Calu3 (cell line): Measurements from ENCODE around the gene FRMPD2. TPM values are rescaled to one million over a fixed set of nuclear protein-coding genes. Genes with fewer than 3 reads are reported as not detected.
"Not testable (repeated sequence)": the region's sequence is repeated elsewhere in the genome, so short reads cannot be mapped to it uniquely, and the experiment has no call there.

ENCODE experiments used
- BruUV-seq: library from RNA; stranded (reverse); fragments of 400-500 nt; replicated peaks from 2 replicates; lab custom pipeline; 2021; lab: Mats Ljungman, UMichigan
- CTCF ChIA-PET: fragments of 300-600 bp; sonication (Branson Sonifier 250); formaldehyde crosslinking; loops from one replicate; lab custom pipeline; 2022; ENCODE audit warnings: antibody characterized with exemption; lab: Charles Lee
- DNase-seq: peaks from one replicate; pipeline ENCODE4 v3.0.0; 2022
- H3K27ac Mint-ChIP-seq: one replicate; pipeline ENCODE4 v1.8.0; 2022; ENCODE audit warnings: mixed read lengths; ENCODE audit not compliant: unreplicated experiment
- H3K27me3 Mint-ChIP-seq: one replicate; pipeline ENCODE4 v1.8.0; 2022; ENCODE audit warnings: mixed read lengths; ENCODE audit not compliant: unreplicated experiment
- H3K36me3 Mint-ChIP-seq: one replicate; pipeline ENCODE4 v1.8.0; 2022; ENCODE audit warnings: mild to moderate bottlenecking, moderate library complexity, mixed read lengths; ENCODE audit not compliant: insufficient read depth, unreplicated experiment
- H3K4me1 Mint-ChIP-seq: one replicate; pipeline ENCODE4 v1.8.0; 2022; ENCODE audit warnings: mild to moderate bottlenecking, low read depth, mixed read lengths; ENCODE audit not compliant: unreplicated experiment
- H3K4me3 Mint-ChIP-seq: one replicate; pipeline ENCODE4 v1.8.0; 2022; ENCODE audit warnings: mild to moderate bottlenecking, low read depth, moderate library complexity, mixed read lengths; ENCODE audit not compliant: unreplicated experiment
- H3K9me3 Mint-ChIP-seq: one replicate; pipeline ENCODE4 v1.8.0; 2022; ENCODE audit warnings: low read depth, mixed read lengths; ENCODE audit not compliant: unreplicated experiment
- intact Hi-C: fragments of 100-400 bp; cut with micrococcal nuclease; formaldehyde crosslinking; loops from one replicate; pipeline ENCODE4 v1.10.0; 2022; ENCODE audit not compliant: unreplicated experiment
- total RNA-seq: library from RNA; stranded (reverse); gene quantifications from 2 replicates; pipeline ENCODE4 v1.2.3, GENCODE V29; 2022
- TF ChIP-seq, protein P1 (sequence below): fragments of 200-600 bp; IDR thresholded peaks from one replicate; pipeline ENCODE4 v1.8.0; 2022; ENCODE audit warnings: antibody characterized with exemption; ENCODE audit not compliant: unreplicated experiment

The FRMPD2 gene
- total RNA-seq, 1 experiment from 2014 or later = 1.9 TPM

DNA sequence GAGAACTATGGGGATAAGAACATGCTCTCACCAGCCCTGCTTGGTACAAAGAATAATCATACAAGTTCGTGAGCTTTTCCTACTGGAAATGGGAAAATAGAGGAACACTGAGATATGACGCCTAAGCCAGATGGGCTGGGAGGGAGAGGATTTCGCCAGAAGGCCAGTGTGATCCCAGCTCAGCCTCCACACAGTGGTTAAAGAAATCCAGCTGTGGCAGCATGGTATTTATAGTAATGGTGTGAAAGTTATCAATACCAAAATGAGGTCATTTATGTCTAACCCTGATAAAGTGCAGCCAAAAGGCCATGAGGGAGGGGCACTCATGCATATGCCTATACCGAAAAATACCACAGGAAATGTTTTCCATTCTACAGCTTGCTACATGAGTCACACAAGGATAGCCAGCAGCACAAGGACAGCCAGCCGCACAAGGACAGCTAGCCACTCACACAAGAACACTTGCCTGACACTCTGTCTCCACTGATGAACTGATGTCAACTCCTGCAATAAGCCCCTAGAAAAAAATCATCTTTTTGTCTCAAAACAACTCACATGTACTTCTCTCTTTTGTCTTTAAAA, 49.4 kb downstream of the FRMPD2 start:
- H3K36me3 Mint-ChIP-seq = no peaks in the 10 kb centered on the region
- DNase-seq = no peak
- no TSS peak for BruUV-seq
- H3K27me3 Mint-ChIP-seq = peaks cover 69% of the 10 kb centered on the region
- H3K4me1 Mint-ChIP-seq = no peaks in the 10 kb centered on the region
- TF ChIP-seq, protein P1, sequence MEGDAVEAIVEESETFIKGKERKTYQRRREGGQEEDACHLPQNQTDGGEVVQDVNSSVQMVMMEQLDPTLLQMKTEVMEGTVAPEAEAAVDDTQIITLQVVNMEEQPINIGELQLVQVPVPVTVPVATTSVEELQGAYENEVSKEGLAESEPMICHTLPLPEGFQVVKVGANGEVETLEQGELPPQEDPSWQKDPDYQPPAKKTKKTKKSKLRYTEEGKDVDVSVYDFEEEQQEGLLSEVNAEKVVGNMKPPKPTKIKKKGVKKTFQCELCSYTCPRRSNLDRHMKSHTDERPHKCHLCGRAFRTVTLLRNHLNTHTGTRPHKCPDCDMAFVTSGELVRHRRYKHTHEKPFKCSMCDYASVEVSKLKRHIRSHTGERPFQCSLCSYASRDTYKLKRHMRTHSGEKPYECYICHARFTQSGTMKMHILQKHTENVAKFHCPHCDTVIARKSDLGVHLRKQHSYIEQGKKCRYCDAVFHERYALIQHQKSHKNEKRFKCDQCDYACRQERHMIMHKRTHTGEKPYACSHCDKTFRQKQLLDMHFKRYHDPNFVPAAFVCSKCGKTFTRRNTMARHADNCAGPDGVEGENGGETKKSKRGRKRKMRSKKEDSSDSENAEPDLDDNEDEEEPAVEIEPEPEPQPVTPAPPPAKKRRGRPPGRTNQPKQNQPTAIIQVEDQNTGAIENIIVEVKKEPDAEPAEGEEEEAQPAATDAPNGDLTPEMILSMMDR = no peak
- no peaks in the 10 kb centered on the region for H3K9me3 Mint-ChIP-seq
- H3K4me3 Mint-ChIP-seq = no peak overlapping the region
- H3K27ac Mint-ChIP-seq = no peak overlapping the region
- intact Hi-C loops = no loop called here
- CTCF ChIA-PET = no interaction called here

DNA sequence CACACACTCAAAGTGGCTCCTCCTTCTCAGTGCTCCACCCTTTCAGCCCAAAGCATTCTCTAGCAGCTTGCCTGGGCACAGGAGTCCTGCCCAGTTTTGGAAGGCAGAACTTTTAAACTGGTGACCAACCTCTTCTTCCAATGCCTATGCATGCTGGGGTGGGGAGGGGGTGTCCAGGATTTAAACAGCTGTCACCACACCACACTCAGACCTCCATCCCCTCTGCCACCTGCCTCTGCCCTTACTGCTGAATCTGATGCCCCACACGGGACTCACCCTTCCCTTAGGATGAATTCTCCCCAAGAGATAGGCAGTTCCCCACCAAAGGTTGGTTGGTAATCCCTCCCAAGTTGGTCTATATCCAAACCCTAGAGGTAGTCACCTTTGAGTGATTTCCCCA, 50.2 kb downstream of the FRMPD2 start:
- TF ChIP-seq, protein P1 = no peak
- no peaks in the 10 kb centered on the region for H3K9me3 Mint-ChIP-seq
- H3K27me3 Mint-ChIP-seq = peaks cover 77% of the 10 kb centered on the region
- no peaks in the 10 kb centered on the region for H3K4me1 Mint-ChIP-seq
- intact Hi-C loops = no loop called here
- no TSS peak for BruUV-seq
- DNase-seq = no peak
- no peak overlapping the region for H3K4me3 Mint-ChIP-seq
- no peaks in the 10 kb centered on the region for H3K36me3 Mint-ChIP-seq
- no peak overlapping the region for H3K27ac Mint-ChIP-seq
- CTCF ChIA-PET = no interaction called here

DNA sequence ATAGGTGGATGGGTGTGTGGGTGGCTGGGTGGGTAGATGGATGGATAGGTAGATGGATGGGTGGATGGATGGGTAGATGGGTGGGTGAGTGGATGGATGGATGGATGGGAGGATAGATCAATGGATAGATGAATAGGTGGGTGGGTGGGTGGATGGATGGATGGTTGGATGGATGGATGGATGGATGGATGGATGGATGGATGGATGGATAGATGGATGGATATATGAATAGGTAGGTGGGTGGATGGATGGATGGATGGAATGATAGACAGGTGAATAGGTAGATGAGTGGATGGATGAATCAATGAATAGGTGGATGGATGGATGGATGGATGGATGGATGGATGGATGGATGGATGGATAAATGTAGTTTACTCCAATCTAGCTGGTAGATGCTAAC, 52.7 kb downstream of the FRMPD2 start:
- no peaks in the 10 kb centered on the region for H3K36me3 Mint-ChIP-seq
- H3K9me3 Mint-ChIP-seq = no peaks in the 10 kb centered on the region
- TF ChIP-seq, protein P1 = no peak
- H3K4me3 Mint-ChIP-seq = no peak overlapping the region
- no TSS peak for BruUV-seq
- no peak for DNase-seq
- no peak overlapping the region for H3K27ac Mint-ChIP-seq
- CTCF ChIA-PET = no interaction called here
- no peaks in the 10 kb centered on the region for H3K4me1 Mint-ChIP-seq
- H3K27me3 Mint-ChIP-seq = peaks cover 94% of the 10 kb centered on the region
- intact Hi-C loops = no loop called here

DNA sequence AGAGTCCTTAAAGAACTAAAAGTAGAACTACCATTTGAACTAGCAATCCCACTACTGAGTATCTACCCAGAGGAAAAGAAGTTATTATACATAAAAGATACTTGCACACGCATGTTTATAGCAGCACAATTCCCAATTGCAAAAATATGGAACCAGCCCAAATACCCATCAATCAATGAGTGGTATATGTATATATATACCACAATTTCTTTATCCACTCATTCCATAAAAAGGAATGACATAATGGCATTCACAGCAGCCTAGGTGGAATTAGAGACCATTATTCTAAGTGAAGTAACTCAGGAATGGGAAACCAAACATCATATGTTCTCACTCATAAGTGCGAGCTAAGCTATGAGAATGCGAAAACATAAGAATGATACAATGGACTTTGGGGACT, 53.5 kb downstream of the FRMPD2 start:
- H3K27me3 Mint-ChIP-seq = peaks cover 86% of the 10 kb centered on the region
- H3K4me1 Mint-ChIP-seq, H3K27ac Mint-ChIP-seq, H3K36me3 Mint-ChIP-seq, CTCF ChIA-PET, H3K4me3 Mint-ChIP-seq, H3K9me3 Mint-ChIP-seq, DNase-seq, BruUV-seq, intact Hi-C loops: not testable (repeated sequence)

DNA sequence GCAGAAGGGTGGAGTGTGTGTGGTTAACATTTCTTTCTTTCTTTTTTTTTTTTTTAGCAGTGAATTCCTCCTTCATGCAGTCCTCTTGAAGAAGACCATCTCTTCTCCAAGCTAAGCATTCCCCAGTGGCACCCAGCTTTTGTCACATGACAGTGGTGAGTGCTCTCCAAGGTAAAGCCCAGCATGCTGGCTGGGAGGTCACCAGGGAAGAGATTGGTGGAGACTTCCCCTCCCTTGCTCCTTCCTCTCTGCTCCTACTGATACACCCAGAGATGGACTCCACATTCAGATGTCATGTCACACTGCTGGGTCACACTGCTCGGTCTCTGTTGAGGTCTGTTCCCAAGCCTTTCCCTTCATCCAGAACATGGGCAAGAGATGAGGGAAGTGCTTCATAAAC, 55.3 kb downstream of the FRMPD2 start:
- DNase-seq = no peak
- BruUV-seq = no TSS peak
- no peak overlapping the region for H3K4me3 Mint-ChIP-seq
- intact Hi-C loops = no loop called here
- no peaks in the 10 kb centered on the region for H3K4me1 Mint-ChIP-seq
- TF ChIP-seq, protein P1 = no peak
- CTCF ChIA-PET = no interaction called here
- H3K9me3 Mint-ChIP-seq = no peaks in the 10 kb centered on the region
- H3K27ac Mint-ChIP-seq = no peak overlapping the region
- H3K27me3 Mint-ChIP-seq = peaks cover 69% of the 10 kb centered on the region
- H3K36me3 Mint-ChIP-seq = no peaks in the 10 kb centered on the region
